Esophagus muscularis mucosa (tissue), 4 donors: ENCODE data around the gene NEDD8. TPM values are rescaled to one million over a fixed set of nuclear protein-coding genes. Genes with fewer than 3 reads are reported as not detected.

Experiments
- DNase-seq: peaks from one replicate; pipeline ENCODE4 v3.0.0-alpha.2; 2017; ENCODE audit errors: extremely low spot score
- H3K27ac ChIP-seq, 4 donors: fragments of 200-600 bp; sonication (generic); replicated peaks in 1 of 4; 1 replicate in 3 of 4; 2 replicates in 1 of 4; pipeline ENCODE4 v1.5.1; 2016 to 2019; ENCODE audit warnings: mild to moderate bottlenecking in 1 of 4
- H3K27me3 ChIP-seq, 4 donors: fragments of 200-600 bp; sonication (generic); one replicate each; pipeline versions ENCODE4 v1.5.1 to v1.6.0; 2016 to 2019
- H3K36me3 ChIP-seq, 4 donors: fragments of 200-600 bp; sonication (generic); one replicate each; pipeline ENCODE4 v1.5.1; 2016 to 2019
- H3K4me1 ChIP-seq, 4 donors: fragments of 200-600 bp; sonication (generic); one replicate each; pipeline ENCODE4 v1.5.1; 2016 to 2019
- H3K4me3 ChIP-seq, 4 donors: fragments of 200-600 bp; sonication (generic); 1 replicate in 2 of 4; 2 replicates in 2 of 4; pipeline ENCODE4 v1.5.1; 2016 to 2019; ENCODE audit warnings: mild to moderate bottlenecking in 4 of 4, moderate library complexity in 1 of 4
- H3K9me3 ChIP-seq, 4 donors: fragments of 200-600 bp; sonication (generic); 1 replicate in 3 of 4; 2 replicates in 1 of 4; pipeline ENCODE4 v1.5.1; 2016 to 2019
- CTCF ChIP-seq, 3 experiments: fragments of 200-600 bp in 2 of 3; fragments of 450-650 bp in 1 of 3; sonication (generic) in 2 of 3; IDR thresholded peaks; one replicate each; pipeline ENCODE4 v1.5.1; 2017 to 2019; ENCODE audit warnings: antibody characterized with exemption in 3 of 3, mild to moderate bottlenecking in 2 of 3, moderate library complexity in 1 of 3
- EP300 ChIP-seq: sonication (generic); formaldehyde crosslinking; IDR thresholded peaks from one replicate; pipeline ENCODE4 v1.6.1; 2017; ENCODE audit warnings: antibody characterized with exemption
- POLR2A ChIP-seq: fragments of 450-650 bp; IDR thresholded peaks from one replicate; pipeline ENCODE4 v1.6.1; 2017; ENCODE audit warnings: antibody characterized with exemption, moderate library complexity, mild to moderate bottlenecking, low read depth
- POLR2AphosphoS5 ChIP-seq, 2 donors: sonication (generic); formaldehyde crosslinking; IDR thresholded peaks; one replicate each; pipeline ENCODE4 v1.6.1; 2017; ENCODE audit warnings: antibody characterized with exemption in 2 of 2
- WGBS: methylation state at CpG from one replicate; pipeline ENCODE4 v1.1.5; 2018; 5-methylcytosine and 5-hydroxymethylcytosine counted together
- intact Hi-C: fragments of 100-400 bp; cut with DNase I; formaldehyde crosslinking; loops from one replicate; pipeline ENCODE4 v1.15.1; 2023
- total RNA-seq, 4 donors: library from RNA; depleted of rRNA; stranded (reverse); fragments of >200 nt; gene quantifications; one replicate each; pipeline versions ENCODE4 v1.1.0 to v1.2.1, GENCODE V29; 2016

Gene NEDD8
- total RNA-seq, 4 donors from 2014 or later = 117 to 152 (median 131) TPM

DNA sequence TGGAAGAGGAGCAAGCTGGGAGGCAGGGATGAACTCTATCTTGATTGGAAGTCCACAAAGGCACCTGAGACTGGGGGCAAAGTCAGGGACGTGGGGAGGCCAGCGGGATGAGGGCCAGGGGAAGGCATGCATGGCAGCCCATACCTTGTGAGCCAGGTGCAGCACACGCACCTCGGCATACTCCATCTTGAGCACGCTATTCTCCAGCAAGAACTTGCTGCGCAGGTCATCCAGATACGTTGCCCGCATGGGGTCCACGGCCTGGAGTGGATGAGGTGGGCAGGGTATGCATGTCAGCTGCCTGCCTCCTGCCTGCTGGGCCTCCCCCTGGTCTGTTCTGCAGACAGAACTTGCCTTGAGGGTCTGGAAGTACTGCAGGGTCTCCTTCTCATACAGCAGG lies 35.3 kb upstream of the NEDD8 start:
- Histone ChIP-seq H3K4me3 (no peak overlapping the region), H3K4me1 (peaks cover 6 to 13% (median 12%) of the 10 kb centered on the region in 4 donors), H3K9me3 (no peaks in the 10 kb centered on the region), H3K36me3 (peaks cover 20 to 61% (median 47%) of the 10 kb centered on the region in 4 donors), H3K27ac (no peak overlapping the region), H3K27me3 (no peaks in the 10 kb centered on the region)
- intact Hi-C loops = no loop called here
- WGBS = 94% methylated on average over 9 of the region's 9 CpGs
- TF ChIP-seq POLR2AphosphoS5 (IDR thresholded peaks at IDR 0.05) = no peak
- TF ChIP-seq CTCF (IDR thresholded peaks at IDR 0.05) = no peak
- TF ChIP-seq POLR2A = no peak
- TF ChIP-seq EP300 = no peak
- DNase-seq = no peak

GRCh38 chr14:24266344-24267244 lies 34.4 kb upstream of the NEDD8 start:
- Histone ChIP-seq H3K4me1 (peaks cover 0 to 7% (median 7%) of the 10 kb centered on the region in 4 donors), H3K27me3 (no peaks in the 10 kb centered on the region), H3K27ac (no peak overlapping the region), H3K36me3 (peaks cover 20 to 61% (median 47%) of the 10 kb centered on the region in 4 donors), H3K4me3 (no peak overlapping the region), H3K9me3 (no peaks in the 10 kb centered on the region)
- WGBS = 81% methylated on average over 18 of the region's 18 CpGs
- intact Hi-C loops = no loop called here
- no peak for DNase-seq
- TF ChIP-seq CTCF (IDR thresholded peaks at IDR 0.05) (no peak), POLR2A (no peak), EP300 (no peak), POLR2AphosphoS5 (IDR thresholded peaks at IDR 0.05) (no peak)

DNA sequence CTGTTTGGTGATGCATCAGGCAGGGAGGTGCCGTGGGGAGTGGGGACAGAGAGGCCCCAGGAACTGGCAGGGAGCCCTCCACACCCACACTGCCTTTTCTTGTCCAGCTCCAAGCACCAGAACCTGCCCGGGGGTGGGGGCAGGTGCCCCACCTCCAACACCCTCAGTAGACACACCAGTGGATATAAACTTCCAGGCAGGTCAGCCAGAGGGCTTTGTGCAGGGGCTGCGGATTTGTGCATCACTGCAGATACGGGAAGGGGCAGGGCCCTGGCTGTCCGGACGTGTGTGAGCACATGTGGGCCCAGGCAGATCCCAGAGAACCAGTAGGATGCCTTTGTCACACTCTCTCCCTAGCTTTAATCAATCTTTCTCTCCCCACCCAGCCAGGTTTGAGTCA lies 32.1 kb upstream of the NEDD8 start:
- TF ChIP-seq EP300 = no peak
- no peak for TF ChIP-seq POLR2AphosphoS5 (IDR thresholded peaks at IDR 0.05)
- TF ChIP-seq CTCF (IDR thresholded peaks at IDR 0.05) = no peak
- no peak for DNase-seq
- Histone ChIP-seq H3K9me3 (no peaks in the 10 kb centered on the region), H3K27ac (no peak overlapping the region), H3K4me1 (peaks cover 0 to 2% (median under 1%) of the 10 kb centered on the region in 4 donors), H3K4me3 (no peak overlapping the region), H3K27me3 (no peaks in the 10 kb centered on the region), H3K36me3 (peaks cover 20 to 55% (median 41%) of the 10 kb centered on the region in 4 donors)
- intact Hi-C loops = no loop called here
- 79% methylated on average over 5 of the region's 6 CpGs for WGBS

- H3K36me3 ChIP-seq = peaks cover 20 to 51% (median 37%) of the 10 kb centered on the region in 4 donors
- no peaks in the 10 kb centered on the region for H3K27me3 ChIP-seq
- peaks cover 0 to 7% (median 2%) of the 10 kb centered on the region in 4 donors for H3K4me1 ChIP-seq
- no peak overlapping the region for H3K4me3 ChIP-seq
- H3K9me3 ChIP-seq = no peaks in the 10 kb centered on the region
- no peak overlapping the region for H3K27ac ChIP-seq
- TF ChIP-seq POLR2AphosphoS5 (IDR thresholded peaks at IDR 0.05) (no peak), EP300 (no peak), CTCF (IDR thresholded peaks at IDR 0.05) (no peak), POLR2A (no peak)
- DNase-seq = no peak
- intact Hi-C loops = no loop called here
- whole genome bisulfite sequencing = 77% methylated on average over 6 of the region's 6 CpGs
These were observed 31.7 kb upstream of the NEDD8 start for GRCh38 chr14:24263848-24264247.
